GM18951 (cell line): ENCODE measurements around the gene PRR20D.
"Not testable (repeated sequence)": the region's sequence is repeated elsewhere in the genome, so short reads cannot be mapped to it uniquely, and the experiment has no call there.

Experiments used
- POLR2A ChIP-seq: IDR thresholded peaks from 4 replicates; pipeline ENCODE4 v1.6.1; 2011; ENCODE audit warnings: mild to moderate bottlenecking; ENCODE audit not compliant: insufficient read length, insufficient read depth; ENCODE audit errors: extremely low read depth
- in situ Hi-C: fragments of 300-500 bp; cut with MboI; formaldehyde crosslinking; loops from one replicate; pipeline ENCODE4 v1.12.0; 2022; ENCODE audit warnings: low sequenced_read_pairs, mixed read lengths, inconsistent platforms; ENCODE audit not compliant: unreplicated experiment

The PRR20D gene

GRCh38 chr13:57160332-57160731 lies at the start of gene PRR20D:
PRR20D (plus strand) TSS chr13:57160632; CDS start chr13:57161019, 387 bp downstream.
- in situ Hi-C loops: not testable (repeated sequence)

GRCh38 chr13:57114945-57115344 lies 45.5 kb upstream of the PRR20D start:
- in situ Hi-C loops: no loop called here
- no peak for TF ChIP-seq POLR2A

GRCh38 chr13:57123681-57124080 lies 36.8 kb upstream of the PRR20D start:
- no peak for TF ChIP-seq POLR2A
- in situ Hi-C loops: no loop called here

- in situ Hi-C loops: no loop called here
- no peak for TF ChIP-seq POLR2A
Measured at GRCh38 chr13:57128909-57129308, 31.5 kb upstream of the PRR20D start.

- TF ChIP-seq POLR2A: no peak
- in situ Hi-C loops: no loop called here
Measured at GRCh38 chr13:57136093-57136492, 24.3 kb upstream of the PRR20D start.

GRCh38 chr13:57137585-57137984 lies 22.8 kb upstream of the PRR20D start:
- in situ Hi-C loops: no loop called here
- no peak for TF ChIP-seq POLR2A

- in situ Hi-C loops: no loop called here
- TF ChIP-seq POLR2A: no peak
Measured at GRCh38 chr13:57138988-57139387, 21.4 kb upstream of the PRR20D start.

GRCh38 chr13:57139781-57140180 lies 20.7 kb upstream of the PRR20D start:
- in situ Hi-C loops: not testable (repeated sequence)

- in situ Hi-C loops: not testable (repeated sequence)
Measured at GRCh38 chr13:57140235-57140968, 20.0 kb upstream of the PRR20D start, which contains the start of gene PRR20A. PRR20A (plus strand) TSS chr13:57140918; CDS start chr13:57141305, 387 bp downstream.

GRCh38 chr13:57147188-57147587 lies 13.2 kb upstream of the PRR20D start, which contains the start of gene PRR20B:
PRR20B (plus strand) TSS chr13:57147488; CDS start chr13:57147875, 387 bp downstream.
- in situ Hi-C loops: not testable (repeated sequence)

GRCh38 chr13:57148106-57148505 lies 12.3 kb upstream of the PRR20D start:
- in situ Hi-C loops: not testable (repeated sequence)

- in situ Hi-C loops: not testable (repeated sequence)
Measured at GRCh38 chr13:57153761-57154160, 6.7 kb upstream of the PRR20D start, which contains the start of gene PRR20C. PRR20C (plus strand) TSS chr13:57154061; CDS start chr13:57154448, 387 bp downstream.

GRCh38 chr13:57166897-57167296 lies 6.5 kb downstream of the PRR20D start, which contains the start of gene PRR20E:
PRR20E (plus strand) TSS chr13:57167197; CDS start chr13:57167584, 387 bp downstream.
- in situ Hi-C loops: not testable (repeated sequence)

- no peak for TF ChIP-seq POLR2A
- in situ Hi-C loops: no loop called here
Measured at GRCh38 chr13:57191667-57192066, 31.2 kb downstream of the PRR20D start.

- in situ Hi-C loops: no loop called here
- no peak for TF ChIP-seq POLR2A
Measured at GRCh38 chr13:57212989-57213388, 52.6 kb downstream of the PRR20D start.
